NB4 (cell line): ENCODE data around the gene SBNO2.

ENCODE experiments used
- DNase-seq: peaks from one replicate; pipeline ENCODE4 v3.0.0; 2010; ENCODE audit warnings: low read depth
- H3K4me3 ChIP-seq: one replicate; pipeline ENCODE4 v1.5.1; 2011; ENCODE audit warnings: mild to moderate bottlenecking, low read depth, low read length, moderate library complexity
- MYC ChIP-seq: IDR thresholded peaks from 2 replicates; pipeline ENCODE4 v1.6.1; 2011; ENCODE audit warnings: low read depth, low read length
- POLR2A ChIP-seq: IDR thresholded peaks from 2 replicates; pipeline ENCODE4 v1.6.1; 2011; ENCODE audit warnings: mild to moderate bottlenecking; ENCODE audit not compliant: insufficient read length; ENCODE audit errors: extremely low read depth
- TF ChIP-seq, protein P1 (sequence below): IDR thresholded peaks from 2 replicates; pipeline ENCODE4 v1.6.1; 2011; ENCODE audit warnings: low read depth, low read length
- TF ChIP-seq, protein P2 (sequence below): IDR thresholded peaks from one replicate; pipeline ENCODE4 v1.5.1; 2012; ENCODE audit warnings: low read depth, low read length

Gene SBNO2

DNA sequence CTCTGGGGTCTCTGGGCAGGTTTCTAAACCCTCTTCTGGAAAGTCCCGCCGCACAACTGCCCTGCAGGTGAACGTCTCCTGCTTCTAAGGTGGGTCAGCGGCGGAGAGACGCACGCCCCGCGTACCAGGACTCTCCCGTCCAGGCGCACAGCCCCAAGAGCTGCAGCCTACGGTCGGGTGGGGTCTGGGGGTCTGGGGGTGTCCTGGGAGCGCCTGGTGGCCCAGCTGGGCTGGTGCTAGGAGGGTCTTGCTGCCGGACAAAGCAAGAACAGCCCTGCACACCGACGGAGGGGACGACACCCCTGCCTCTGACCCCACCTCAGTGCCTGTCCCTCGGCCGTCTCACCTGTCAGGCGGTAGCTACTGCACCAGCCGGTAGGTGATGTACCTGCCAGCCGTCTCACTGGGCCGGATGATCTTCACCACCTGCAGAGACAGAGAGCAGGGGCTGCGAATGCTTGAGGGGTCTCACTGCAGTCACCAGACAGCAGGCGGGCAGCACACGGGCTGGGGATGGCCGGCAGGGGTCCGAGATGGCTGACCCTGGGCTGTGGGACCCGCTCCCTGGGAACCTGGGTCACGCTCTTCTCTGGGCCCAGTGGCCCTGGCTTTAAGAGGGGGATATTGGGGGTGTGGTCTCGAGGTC lies 84.8 kb downstream of the SBNO2 start:
- no peak for DNase-seq
- no peak overlapping the region for H3K4me3 ChIP-seq
- TF ChIP-seq MYC (no peak), POLR2A (no peak)
- TF ChIP-seq, protein P1, sequence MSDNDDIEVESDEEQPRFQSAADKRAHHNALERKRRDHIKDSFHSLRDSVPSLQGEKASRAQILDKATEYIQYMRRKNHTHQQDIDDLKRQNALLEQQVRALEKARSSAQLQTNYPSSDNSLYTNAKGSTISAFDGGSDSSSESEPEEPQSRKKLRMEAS = no peak
- TF ChIP-seq, protein P2, sequence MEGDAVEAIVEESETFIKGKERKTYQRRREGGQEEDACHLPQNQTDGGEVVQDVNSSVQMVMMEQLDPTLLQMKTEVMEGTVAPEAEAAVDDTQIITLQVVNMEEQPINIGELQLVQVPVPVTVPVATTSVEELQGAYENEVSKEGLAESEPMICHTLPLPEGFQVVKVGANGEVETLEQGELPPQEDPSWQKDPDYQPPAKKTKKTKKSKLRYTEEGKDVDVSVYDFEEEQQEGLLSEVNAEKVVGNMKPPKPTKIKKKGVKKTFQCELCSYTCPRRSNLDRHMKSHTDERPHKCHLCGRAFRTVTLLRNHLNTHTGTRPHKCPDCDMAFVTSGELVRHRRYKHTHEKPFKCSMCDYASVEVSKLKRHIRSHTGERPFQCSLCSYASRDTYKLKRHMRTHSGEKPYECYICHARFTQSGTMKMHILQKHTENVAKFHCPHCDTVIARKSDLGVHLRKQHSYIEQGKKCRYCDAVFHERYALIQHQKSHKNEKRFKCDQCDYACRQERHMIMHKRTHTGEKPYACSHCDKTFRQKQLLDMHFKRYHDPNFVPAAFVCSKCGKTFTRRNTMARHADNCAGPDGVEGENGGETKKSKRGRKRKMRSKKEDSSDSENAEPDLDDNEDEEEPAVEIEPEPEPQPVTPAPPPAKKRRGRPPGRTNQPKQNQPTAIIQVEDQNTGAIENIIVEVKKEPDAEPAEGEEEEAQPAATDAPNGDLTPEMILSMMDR = no peak

DNA sequence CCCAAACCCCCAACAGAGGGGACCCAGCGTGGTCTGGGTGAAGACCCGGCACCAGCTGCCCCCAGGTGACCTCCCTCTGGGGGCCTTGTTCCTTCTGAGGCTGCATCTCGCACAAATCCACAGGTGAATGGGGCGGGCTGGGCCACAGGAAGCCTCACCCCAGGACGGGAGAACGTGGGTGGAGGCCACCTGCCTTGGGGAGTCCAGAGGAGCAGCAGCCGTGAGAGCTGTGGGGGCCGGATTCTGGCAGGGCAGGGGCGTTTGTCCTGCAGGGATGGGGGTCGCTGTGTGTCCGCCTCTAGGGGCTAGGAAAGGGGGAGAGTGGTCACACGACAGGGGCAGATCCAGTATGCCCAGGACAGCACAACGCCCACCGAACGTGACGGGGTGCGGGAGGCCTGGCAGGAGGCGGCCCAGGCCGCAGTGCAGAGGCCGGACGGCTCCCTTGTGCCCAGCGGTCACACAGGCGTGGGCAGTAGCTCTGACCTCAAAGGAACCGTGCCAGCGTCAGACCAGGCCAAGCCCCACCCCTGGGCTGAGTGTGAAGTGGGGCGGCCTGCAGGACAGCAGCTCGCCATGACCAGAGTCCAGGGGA lies 85.6 kb downstream of the SBNO2 start:
- DNase-seq = no peak
- H3K4me3 ChIP-seq = no peak overlapping the region
- TF ChIP-seq POLR2A (no peak), MYC (no peak)
- TF ChIP-seq, protein P1 = no peak
- TF ChIP-seq, protein P2 = no peak

DNA sequence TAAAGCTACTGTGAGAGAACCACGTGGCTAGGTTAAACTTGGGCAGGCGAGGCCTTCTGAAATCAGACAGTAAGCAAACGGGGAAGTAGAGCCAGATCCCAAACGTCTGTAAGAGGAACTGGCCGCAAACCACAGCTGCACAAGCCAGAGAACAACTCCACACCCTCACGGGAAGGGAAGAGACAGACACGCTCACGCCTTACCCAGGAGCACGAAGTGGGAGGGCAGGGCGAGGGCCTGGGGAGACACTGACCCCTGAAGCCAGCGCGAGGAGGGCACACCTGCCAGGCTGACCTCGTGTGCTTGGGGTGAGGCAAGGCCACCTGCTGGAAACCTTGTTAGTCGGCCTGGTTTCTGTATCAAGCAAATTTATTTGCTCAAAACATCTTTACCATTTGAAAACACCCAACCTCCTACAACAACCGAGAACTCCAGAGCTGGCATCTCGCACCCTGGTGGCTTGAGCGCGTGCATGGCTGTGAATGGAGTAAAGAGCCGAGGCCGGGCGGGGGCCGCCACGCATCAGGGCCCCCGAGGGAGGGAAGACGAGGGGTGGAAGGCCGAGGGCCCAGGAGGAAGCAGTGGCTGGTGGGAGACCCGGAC lies 86.2 kb downstream of the SBNO2 start:
- TF ChIP-seq, protein P1 = peak; percentile 92
- no peak for TF ChIP-seq POLR2A
- peak; percentile 90 for DNase-seq
- H3K4me3 ChIP-seq = no peak overlapping the region

DNA sequence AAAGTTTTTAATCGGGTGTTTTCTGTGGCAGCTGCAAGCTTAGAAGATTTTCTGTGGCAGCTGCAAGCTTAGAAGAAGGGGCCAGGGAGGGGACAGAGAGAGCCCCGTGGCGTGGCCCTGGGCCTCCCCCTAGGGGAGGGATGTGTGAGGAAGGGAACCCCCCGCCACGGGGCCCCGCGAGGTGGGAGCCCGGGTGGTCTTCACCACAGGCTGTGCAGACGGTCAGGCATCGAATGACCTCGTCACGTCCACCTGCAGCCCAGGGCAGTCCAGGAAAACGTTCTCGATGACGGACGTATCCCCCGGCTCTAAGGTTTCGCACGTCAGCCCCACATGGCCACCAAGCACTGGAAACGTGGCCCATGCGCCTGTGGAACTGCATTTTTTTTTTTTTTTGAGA lies 87.5 kb downstream of the SBNO2 start:
- TF ChIP-seq MYC = no peak
- no peak for TF ChIP-seq POLR2A
- TF ChIP-seq, protein P1 = no peak
- TF ChIP-seq, protein P2 = no peak
- DNase-seq = no peak
- H3K4me3 ChIP-seq = no peak overlapping the region

DNA sequence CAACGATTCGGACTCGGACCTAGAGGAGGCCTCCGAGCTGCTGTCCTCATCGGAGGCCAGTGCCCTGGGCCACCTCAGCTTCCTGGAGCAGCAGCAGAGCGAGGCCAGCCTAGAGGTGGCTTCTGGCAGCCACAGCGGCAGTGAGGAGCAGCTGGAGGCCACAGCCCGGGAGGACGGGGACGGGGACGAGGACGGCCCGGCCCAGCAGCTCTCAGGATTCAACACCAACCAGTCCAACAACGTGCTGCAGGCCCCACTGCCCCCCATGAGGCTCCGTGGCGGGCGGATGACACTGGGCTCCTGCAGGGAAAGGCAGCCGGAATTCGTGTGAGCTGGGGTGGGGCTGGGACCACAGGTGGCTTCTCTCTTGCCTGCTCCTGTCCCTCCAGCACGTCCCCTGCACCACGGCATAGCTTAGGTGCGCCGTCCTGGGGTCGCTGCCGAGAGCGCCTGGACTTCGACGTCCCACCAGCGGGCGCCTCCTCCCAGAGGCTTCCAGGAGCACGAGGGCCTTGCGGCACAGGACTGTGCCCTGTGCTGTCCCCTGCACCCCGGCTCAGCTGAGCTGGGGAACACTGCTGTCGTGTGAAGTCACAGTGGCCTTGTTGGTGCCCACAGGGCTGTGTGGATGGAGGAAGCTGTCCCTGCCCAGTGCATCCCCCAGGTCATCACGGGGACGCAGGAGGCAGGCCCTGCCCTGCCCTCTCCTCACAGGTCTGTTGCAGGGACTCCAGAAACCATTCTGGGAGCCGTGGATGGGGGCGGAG lies 88.2 kb downstream of the SBNO2 start:
- no peak for DNase-seq
- no peak for TF ChIP-seq POLR2A
- TF ChIP-seq MYC = no peak
- TF ChIP-seq, protein P2 = no peak
- TF ChIP-seq, protein P1 = no peak
- no peak overlapping the region for H3K4me3 ChIP-seq
